Measurements from ENCODE around the gene VAV2. TPM values are rescaled to one million over a fixed set of nuclear protein-coding genes. Genes with fewer than 3 reads are reported as not detected.

VAV2 gene
- polyA plus RNA-seq, 5 donors, result 30.1 to 40.7 (median 34.2) TPM

DNA sequence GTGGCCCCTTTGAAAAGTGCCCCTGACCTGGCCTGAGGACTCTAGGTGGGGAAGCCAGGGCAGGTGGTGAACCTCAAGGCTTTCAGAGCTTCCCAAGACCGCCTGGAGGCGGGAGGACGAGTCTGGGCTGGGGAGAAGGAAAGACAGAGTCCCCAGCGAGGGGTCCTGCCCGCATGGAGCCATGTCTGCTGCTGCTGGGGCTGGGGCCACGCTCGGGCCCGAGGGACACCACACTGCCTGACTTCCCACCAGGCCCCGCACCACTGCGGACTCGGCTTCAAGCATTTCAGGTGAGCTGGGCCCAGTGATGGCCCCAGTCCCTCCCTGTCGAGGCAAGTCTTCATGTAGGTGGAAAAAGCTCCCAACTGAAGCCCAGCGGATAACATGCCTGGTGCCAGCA is 191.9 kb downstream of the VAV2 start:
- no peak for DNase-seq

DNA sequence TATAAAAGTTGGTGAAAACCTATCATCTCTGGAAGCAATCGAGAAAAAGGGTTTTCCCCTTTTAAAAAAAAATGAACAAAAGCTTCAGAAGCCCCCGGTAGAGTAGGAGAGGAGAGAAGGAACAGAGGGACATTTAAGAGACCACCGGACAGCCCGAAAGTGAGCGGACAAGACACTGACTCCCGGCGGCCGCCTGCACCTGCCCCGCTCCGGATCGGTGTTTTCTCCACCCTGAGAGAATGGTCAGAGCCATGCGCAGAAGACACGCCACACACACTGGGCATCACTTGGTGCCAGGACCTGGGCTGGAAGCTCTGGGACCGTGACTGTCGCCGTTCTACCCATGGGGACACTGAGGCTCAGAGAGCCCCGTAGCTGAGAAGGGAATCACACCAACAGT is 192.4 kb downstream of the VAV2 start:
- no peak for DNase-seq

DNA sequence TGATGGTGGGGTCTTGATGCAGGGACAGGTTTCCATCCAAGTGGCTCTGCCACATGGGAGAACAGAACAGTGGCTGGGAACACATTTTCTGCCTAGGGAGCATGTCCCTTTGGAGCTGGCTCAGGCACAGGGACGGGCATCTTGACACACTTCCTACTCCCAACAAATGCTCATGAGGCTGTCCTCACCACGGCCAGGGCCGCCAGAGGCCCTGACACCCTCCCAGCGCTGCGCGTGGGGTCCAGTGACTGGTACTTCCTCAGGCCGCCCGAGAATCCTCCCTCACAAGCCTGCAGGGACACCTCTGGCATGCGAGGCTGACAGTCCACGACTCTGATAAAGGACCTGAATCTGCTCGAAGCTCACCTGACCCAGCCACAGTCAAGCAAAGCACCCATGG is 193.0 kb downstream of the VAV2 start:
- no peak for DNase-seq

DNA sequence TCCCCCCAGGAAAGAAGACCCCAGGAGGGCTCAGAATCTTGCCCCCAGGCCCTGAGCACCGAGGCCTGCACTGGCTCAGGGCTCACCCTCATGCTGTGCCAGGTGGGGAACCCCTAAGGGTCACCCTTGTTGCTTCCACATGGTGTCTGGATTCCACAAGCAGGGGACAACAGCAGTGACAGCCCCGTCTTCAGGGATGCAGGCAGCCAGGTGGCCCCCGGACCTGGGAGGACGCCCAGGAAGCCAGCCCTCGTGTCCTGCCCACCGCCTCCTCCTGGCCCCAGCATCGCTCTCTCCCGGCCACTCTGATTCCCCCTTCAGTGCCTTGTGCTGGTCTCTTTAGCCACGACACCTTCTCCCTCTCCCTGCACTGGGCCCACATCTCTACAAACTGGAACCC is 194.0 kb downstream of the VAV2 start:
- no peak for DNase-seq

DNA sequence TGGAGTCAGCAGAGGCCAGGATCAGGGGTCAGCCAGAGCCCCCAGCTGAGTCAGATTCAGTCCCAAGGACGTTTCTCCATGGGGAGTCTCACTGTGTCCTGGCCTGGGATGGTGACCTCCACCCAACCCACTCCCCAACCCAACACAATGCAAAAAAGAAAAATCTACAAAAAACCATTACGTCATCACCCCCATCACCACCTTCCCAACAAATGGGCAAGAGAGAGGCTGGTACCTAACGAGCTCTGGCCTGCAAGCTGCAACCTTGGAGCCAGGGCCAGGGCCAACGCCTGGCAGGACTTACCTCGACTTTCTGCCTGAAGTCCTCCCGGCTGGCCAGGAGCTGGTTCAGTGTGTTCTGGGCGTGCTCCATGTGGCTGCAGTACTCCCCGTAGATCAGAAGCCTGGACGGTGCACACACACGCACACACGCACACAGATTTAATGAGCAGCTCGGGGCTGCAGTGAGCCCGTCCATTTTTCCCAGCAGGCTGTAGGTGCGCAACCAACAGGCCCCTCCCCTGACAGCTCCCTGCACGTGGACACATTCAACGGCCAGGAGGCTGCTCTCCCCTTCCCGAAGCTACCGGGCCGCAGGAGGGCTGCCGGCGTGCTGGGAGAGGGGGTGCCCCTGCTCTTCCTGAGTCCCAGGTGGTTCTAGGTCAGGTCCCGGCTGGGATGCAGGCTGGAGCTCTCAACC is 194.6 kb downstream of the VAV2 start:
- no peak for DNase-seq

DNA sequence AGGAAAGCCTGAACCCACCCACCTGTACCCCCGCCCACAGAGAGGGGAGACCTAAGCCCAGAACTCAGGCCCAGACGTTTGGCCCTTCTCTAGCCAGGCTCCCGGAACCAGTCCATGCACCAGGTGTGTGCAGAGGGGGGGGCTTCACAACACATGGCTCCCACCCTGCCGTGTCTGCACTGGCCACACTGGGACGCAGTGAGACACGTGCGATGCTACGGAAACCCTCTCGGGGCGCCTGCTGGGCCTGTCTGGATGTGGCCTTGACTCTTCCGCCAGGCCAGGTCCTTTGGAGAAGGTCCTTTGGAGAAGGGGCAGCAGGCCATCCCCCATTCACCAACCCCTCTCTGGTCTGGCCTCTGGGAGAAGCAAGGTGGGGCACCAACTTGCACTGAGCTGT is 195.6 kb downstream of the VAV2 start:
- DNase-seq, result no peak

DNA sequence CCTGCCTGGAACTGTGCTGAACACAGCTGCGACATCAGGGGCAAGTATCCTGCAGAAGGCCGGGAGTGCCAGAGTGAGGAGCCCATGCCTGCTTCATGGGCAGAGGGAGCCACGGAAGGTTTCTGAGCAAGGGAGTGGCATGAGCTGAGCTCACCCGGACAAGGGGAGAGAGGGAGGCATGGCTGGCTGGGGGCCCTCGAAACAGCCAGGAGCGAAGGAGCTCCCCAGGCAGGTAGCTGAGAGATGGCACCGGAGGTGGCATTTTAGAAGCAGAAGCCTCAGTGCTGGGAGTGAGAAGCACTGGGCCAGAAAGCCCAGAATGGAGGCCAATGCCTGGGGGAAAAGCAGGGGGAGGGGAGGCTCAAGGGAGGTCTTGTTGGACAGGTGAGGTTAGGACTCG is 197.1 kb downstream of the VAV2 start:
- DNase-seq, result no peak

DNA sequence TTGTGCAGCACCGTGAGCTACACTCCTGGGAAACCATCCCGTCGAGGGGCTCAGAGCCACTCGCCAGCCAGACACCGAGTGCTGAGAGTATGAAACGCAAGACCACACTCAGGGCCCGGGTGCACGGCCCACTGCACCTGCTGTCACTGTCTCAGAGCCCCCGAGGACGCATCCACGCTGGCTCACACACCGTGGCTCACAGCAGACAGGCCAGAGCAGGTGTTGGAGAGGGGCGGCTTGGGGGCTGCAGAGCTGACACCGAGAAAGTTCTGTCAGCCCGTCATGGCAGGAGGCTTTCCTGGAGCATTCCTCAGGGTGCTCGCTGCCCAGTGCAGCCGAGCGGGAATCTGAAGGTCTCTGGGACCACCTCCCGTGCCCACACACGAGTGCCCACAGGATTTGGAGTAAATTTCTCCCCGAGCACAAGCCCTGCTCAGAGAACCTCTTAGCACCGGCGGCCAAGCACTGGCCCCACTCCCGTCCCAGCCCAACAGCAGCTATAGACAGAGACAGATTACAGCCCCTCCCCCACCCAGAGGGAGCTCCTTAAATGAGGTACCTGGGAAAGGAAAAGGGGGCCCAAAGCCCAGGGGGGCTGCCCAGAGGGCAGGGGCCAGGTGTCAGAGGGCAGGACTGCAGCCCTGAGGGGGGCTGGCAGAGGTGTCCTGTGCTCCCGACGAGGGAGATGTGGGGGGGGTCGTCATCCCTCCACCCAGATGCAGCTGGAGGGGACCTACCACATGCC is 197.9 kb downstream of the VAV2 start:
- no peak for DNase-seq

DNA sequence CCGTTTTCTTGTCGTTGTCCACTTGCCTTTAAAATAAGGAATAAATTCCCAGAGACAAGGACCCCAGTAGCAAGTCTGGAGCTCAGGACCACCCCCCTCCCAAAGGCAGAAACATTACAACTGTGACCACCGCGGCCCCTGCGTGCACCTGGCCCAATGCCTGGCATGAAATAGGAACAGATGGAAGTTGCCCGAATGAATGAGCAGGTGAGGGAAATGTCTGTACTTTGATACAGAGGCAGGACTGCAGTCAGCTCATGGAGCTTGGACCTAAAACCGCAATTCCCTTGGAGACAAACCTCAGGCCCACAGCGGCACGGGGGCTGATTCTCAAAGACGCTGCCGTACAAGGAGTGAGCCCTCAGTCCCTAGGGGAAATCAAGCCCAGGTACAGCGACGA is 198.7 kb downstream of the VAV2 start:
- DNase-seq, result no peak

DNA sequence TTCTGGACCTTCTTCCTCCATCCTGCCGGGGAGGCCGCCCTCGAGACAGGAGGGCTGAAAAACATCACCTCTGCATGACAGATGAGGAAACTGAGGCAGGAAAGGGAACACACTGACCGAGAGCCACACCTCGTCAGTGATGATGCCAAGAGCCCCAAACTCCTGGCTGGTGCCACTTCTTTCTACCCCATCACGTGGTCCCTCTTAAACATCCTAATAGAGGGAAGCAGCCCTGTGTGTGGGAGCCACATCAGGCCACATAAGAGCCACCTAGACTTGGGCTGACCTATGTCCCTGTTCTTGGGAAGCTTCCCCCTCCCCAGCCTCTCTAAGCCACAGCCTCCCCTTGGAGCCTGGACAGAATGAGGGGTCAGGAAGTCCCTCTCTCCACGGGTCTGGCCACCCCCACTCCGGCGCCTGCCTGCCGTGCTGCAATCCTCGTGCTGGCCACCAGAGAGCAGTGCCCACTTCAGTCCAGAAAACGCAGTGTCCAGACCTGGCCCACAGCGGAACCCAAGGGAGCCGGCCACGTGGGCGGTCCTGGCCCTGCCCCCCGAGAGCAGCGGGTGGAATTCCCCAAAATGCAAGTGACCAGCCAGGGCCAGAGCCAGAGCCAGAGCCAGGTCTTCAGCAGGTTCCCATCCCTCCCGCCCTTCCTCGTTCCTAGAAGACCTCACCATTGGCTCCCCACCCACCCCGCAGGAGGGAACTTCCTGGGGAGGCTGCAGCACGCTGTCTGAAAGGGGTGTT is 199.2 kb downstream of the VAV2 start:
- peak; percentile 49 to 62 for DNase-seq

DNA sequence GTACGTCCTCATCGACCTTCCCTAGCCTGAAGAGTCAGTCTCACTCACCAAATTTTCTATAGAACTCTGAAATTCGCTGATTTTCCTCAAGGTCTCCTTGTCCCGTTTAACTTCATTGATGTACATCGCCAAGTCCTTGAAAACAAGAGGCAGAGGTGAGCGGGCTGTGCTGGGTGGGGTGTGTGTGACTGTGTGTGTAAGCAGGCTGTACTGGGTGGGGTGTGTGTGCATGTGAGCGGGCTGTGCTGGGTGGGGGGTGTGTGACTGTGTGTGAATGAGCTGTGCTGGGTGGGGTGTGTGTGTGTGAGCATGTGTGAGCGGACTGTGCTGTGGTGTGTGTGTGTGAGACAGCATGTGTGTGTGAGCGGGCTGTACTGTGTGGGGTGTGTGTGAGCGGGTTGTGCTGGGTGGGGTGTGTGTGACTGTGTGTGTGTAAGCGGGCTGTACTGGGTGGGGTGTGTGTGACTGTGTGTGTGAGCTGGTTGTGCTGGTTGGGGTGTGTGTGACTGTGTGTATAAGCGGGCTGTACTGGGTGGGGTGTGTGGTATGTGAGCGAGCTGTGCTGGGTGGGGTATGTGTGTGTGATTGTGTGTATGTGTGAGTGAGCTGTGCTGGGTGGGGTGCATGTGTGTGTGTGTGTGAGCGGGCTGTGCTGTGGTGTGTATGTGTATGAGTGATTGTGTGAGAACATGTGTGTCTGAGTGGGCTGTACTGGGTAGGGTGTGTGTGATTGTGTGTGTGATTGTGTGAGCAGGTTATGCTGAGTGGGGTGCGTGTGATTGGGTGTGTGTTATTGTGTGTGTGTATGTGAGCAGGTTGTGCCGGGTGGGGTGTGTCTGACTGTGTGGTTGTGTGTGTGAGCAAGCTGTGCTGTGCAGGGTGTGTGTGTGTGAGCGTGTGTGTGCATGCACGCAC is 200.1 kb downstream of the VAV2 start:
- no peak for DNase-seq

DNA sequence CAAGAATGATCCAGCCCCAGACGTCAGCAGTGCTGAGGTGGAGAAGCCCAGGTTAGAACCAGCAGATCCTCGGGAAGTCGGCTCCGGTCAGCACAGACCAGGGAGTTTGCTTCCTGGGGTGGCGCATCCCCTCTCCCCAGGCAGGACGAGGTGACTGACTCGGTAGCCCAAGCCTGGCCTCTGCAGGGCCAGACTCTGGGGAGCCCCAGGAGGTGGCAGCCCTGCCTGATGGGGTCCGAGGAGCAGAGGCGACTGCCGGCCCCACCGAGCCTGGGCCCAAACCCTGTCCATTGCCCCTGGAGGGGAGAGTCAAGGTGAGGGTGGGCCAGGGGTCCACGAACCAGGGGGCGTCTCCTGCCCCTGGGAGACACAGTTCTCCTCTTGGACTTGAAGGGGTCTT is 201.1 kb downstream of the VAV2 start:
- DNase-seq, result no peak

DNA sequence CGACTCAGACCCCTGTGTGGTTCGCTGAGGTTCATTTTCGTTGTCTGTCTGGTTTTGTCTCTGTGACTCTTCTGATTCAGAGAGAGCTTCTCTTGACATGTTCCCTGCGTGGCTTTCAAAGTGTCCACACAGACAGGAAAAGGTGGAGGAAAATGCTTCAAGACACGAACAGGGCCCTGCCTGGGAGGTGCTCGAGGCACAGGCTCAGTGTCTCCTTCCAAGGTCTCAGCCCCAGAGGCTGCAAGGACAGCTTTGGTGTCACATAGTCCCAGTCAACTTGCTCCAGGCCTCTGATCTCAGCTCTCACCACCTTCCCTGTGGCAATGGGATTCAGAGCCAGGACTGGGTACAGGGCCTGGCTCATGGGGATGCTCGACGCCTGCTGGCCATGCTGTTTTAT is 202.3 kb downstream of the VAV2 start:
- DNase-seq, result no peak

DNA sequence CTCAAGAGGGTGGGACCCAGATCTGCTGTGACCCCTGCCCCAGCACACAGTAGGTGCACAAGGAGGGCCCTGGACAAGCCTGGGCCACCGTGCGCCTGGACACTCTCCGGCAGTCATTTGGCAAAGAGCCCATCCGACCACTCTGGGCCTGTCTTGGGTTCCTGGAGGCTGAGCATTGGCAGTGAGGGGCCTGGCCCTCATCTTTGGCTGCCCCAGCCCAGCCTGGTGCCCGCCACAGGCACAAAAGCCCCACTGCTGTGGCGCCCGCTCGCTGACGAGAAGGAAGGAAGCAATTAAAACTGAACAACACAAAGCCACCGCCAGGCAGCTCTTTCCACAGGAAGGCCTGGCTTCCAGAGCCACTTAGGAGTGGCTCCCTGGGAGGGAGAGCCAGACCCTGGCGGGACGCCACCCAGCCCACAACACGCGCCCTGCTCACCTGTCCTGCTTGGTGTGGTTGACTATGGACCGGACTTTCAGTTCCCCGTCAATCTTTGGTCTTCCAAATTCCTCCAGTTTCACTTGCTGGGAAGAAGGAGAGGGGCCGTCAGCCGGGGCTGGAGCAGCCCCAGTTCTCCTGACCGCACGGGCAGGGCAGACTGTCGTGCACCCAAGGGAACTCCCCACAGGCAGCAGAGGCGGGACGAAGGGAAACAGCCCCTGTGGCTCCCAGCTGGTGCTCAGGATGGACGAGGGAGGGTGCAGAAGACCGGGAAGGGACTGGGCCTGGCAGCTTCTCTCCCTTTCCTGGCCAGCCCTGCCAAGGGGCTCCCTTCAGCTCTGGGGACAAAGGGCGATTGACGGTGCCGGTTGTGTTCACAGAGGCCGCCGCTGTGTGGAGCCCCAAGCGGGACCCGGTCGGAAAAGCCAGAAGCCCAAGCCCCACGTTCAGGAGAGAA is 203.1 kb downstream of the VAV2 start:
- peak; percentile 12 to 21 for DNase-seq

DNA sequence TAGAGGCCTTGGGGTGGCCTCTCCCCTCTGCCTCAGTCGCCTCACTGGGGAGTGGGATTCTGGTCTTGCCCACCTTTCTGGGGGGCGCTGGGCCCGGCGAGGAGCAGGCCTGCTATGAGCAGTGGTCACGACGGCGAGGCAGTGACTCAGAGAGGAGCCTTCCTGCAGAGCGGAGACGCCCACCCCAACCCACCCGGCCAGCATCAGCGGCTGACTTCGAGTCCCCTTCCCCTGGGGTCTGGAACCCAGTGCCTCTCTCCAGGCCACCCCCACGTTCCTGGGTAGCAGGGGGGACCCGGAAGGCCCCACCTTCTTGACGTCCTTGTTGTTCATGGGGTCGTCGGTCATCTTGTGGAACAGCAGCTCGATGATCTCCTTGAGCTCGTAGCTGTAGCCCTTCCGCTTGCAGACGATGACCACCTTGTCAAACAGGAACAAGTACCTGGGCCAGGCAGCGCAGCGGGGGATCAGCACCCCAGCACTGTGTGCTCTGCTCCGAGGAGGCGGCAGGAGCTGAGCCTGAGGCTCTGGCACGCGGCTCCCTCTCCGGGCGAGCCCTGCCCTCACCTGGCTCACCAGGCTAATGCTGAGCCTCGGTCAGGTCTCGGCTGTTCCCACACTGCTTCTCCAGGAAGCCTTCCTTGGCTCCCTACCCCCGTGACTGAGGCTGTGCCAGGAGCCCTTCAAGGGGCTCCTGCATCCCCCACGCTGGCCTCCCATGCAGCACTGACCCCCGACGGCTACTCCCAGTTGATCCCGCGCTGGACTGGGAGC is 203.9 kb downstream of the VAV2 start:
- no peak for DNase-seq

DNA sequence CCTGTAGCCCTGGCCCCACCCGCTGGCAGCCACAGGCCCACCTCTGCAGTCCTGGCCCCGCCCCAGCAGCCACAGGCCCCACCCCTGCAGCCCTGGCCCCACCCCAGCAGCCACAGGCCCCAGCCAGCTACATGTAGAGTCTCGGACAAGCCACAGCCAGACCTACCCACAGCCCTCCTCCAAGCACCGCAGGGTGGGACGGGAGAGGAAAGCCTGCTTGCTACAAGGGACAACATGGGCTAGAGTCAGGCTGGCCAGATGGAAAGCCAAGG is 204.4 kb downstream of the VAV2 start:
- DNase-seq, result no peak

DNA sequence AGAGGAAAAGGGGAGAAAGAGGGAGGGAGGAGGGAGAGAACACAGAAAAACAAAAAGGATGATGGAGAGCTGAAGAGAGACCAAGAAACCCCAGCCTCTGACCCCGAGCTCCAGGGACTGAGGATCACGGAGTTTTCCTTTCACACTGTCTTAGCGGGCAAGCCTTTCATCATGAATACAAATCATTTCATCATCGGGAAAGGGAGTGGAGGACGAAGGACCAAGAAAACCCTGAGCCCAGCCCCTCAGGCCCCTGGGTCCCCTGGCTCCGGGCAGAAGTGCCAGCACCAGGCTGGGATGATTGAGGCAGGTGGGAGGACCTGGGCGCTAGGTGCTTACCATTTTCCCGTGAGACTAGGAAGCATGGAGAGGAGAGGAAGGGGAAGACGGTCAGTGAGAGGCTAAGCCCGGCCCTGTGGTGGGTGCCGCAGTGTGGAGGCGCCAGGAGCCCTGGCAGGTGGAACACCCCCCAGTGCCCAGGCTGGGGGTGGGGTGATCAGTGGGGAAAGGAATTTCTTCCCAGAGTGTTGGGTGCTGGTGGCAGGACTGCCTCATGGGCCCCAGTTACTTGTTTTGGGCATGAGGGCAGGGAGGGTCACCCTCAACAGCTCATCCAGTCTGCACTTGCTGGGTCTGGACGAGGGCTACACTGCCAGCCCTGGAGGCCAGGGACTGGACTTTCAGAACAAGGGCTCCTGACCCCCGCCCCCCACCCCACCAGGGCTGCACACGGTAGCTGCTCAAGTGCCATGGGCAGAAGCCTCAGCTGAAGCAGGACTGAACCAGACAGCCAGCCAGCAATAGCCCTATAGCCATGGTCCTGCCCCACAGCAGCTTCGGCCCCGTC is 205.0 kb downstream of the VAV2 start:
- no peak for DNase-seq

DNA sequence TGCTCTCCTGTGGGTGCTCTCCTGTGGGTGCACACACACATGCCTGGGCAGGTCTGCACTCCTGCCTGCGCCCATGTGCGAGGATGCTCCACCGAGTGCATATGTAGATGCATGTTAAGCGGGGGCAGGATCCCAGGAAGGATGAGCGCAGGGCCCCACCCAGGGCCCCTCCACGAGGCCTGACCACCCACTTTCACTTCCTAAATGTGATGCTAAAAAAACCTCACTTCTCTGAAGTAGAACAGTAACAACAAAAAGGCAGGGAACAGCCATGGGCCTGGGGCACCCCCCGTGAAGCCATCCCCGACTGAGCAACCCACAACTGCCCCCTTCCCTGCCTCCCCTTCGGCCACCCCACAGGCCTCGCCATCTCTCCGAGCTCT is 205.8 kb downstream of the VAV2 start:
- DNase-seq, result no peak

DNA sequence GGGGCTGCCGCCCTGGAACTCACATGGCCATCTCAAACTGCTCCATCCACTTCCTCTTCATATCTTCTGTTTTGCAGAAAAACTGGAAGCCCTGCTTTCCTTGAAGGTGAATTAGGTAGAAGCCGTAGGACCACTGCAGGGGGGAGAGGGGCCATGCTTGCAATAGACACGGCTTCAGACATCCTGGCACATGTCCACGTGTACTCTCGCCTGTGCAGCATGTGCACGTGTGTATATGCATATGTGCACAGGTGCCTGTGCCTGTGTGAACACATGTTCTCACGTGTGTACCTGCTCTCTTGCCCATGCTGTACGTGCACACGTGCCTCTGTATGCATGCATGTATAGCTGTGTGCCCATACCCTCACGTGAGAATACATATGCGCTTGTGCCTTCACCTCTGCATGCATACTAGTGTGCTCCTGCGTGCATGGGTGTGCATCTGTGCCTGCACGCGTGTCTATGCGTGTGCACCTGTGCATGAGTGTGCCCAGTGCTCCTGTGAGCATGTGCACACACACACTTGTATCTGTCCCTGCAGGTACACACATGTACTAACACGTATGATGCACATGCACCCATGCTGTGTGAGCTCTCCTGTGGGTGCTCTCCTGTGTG is 206.3 kb downstream of the VAV2 start:
- DNase-seq, result no peak

All from right lung (tissue), 5 donors.